Hematopoietic multipotent progenitor cell (in vitro differentiated cells): Measurements from ENCODE around the gene CCDC201. TPM values are rescaled to one million over a fixed set of nuclear protein-coding genes. Genes with fewer than 3 reads are reported as not detected.
"Not testable (repeated sequence)": the region's sequence is repeated elsewhere in the genome, so short reads cannot be mapped to it uniquely, and the experiment has no call there.

Experiments used
- DNase-seq, 3 donors: peaks; one replicate each; pipeline ENCODE4 v3.0.0-alpha.2; 2011 to 2015; ENCODE audit warnings: low read depth in 2 of 3, low spot score in 2 of 3
- small RNA-seq: library from RNA; depleted of rRNA; stranded (forward); fragments of <200 nt; gene quantifications from one replicate; pipeline ENCODE3, GENCODE V24; 2012
- total RNA-seq: library from RNA; depleted of rRNA; stranded (reverse); fragments of >200 nt; gene quantifications from one replicate; pipeline ENCODE4 v1.2.3, GENCODE V29; 2012

Gene CCDC201
- total RNA-seq, 1 donor: not detected

DNA sequence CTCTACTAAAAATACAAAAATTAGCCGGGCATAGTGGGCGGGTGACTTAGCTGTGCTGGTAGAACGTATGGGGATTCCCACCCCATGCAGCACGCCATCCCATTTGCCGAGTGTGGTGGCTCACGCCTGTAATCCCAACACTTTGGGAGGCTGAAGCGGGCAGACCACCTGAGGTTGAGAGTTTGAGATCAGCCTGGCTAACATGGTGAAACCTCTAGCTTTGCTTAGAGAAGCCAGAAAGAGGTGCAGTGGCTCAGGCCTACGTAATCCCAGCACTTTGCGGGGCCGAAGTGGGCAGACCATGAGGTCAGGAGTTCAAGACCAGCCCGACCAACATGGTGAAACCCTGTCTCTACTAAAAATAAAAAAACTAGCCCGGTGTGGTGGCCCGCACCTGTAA is 45.2 kb downstream of the CCDC201 start:
- DNase-seq: not testable (repeated sequence)

DNA sequence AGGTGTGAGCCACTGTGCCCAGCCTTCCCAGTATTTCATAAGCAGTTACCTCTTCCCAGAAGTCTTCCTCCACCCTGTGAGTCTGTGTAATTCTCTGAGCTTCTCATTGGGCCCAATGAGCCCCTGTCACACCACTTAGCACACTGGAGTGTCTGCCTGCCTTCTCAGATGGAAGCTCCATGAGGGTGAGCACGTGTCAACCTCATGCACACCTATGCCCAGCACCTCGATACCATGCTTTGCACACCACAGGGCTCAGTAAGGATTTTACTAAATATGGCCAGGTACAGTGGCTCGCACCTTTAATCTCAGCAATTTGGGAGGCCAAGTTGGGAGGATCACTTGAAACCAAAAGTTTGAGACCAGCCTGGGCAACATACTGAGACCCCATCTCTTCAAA is 46.3 kb downstream of the CCDC201 start:
- not testable (repeated sequence) for DNase-seq

DNA sequence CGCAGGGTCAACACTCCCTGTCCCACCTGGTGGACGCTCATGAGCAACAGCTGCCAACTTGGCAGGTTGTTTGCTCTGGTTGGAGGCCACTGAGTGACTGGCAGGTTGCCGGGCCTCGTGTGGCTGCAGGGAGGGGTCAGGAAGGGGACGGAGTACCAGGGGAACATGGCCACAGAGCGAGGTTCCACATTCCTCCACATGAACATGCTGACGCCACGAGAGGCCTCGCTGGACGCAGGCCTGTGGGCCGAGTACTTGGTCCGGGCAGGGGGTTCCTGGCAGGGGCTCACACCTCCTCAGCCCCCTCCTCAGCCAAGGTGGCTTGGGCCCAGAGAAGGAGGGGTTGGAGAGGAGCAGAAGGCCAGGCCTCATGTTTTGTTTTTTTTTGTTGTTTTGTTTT is 54.1 kb downstream of the CCDC201 start:
- DNase-seq: not testable (repeated sequence)

DNA sequence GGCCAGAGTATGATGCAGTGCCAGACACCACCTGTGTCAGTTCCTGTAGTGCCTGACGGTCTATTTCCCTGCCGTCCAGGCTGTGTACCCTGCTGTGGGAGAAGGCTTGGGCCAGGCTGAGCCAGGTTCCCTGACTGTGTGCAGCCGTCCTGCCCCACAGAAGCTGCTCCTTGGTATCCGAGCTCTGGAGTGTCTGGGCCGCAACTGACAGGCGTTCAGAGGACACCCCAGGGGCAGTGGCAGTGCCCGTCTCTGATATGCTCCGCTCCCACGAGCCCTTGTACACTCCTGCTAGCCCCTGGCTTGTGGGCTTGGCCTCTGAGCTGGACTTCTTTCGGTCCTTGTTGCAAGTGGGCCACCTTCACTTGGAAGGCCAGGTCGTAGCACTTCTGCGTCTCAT is 55.0 kb downstream of the CCDC201 start:
- DNase-seq: not testable (repeated sequence)

DNA sequence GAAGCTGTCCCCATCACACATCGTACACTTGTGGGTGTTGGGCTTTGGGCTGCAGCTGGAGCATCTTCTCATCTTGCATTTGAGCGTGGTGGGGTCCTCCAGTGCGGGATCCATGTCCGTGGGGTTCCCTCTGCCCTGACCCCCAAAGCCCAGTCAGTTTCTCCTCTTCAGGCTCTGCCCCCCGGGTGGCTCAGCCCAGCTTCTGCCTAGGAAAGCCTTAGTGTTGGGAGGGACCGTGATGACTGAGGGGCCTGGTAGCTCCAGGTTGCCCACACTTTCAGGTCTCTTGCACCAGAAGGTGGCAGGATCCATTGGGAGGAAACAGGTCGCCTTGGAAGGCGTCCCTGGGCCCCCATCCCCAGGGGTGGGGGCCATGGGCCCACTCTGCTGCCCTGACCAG is 55.9 kb downstream of the CCDC201 start:
- DNase-seq: not testable (repeated sequence)

DNA sequence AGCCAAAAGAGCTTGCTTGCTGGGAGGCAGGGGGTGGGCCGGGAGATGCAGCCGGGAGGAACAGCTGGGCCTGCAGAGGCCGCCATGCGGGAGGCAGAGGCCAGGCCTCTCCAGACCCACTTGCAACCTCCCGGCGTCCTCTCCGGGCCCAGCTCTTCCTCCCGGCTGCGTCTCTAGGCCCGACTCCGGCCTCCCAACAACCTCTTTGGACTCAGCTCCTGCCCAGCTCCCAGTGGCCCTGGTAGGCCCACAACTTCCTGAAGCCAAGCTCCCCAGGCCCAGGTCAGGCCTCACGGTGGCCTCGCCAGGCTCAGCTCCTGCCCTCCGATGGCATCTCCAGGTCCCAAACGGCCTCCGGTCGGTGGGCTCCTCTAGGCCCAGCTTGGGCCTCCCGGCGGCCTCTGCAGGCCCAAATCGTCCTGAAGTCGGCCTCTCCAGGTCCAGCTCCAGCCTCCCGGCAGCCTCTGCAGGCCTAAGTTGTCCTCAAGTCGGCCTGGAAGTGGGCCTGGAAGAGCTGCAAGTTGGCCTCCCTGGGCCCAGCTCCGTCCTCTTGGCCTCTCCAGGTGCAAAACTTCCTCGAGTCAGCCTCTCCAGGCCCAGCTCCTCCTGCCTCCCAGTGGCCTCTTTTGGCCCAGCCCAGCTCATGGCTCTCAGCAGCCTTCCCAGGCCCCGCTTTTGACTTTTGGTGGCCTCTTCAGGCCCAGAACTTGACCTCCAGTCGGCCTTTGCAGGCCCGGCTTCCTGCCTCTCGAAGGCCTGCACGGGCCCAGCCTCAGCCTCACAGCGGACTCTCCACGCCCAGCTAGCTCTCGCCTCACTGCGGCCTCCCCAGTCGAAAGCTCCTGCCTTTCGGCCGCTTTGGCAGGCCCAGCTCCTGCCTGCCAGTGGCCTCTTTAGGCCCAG is 58.4 kb downstream of the CCDC201 start:
- not testable (repeated sequence) for DNase-seq

DNA sequence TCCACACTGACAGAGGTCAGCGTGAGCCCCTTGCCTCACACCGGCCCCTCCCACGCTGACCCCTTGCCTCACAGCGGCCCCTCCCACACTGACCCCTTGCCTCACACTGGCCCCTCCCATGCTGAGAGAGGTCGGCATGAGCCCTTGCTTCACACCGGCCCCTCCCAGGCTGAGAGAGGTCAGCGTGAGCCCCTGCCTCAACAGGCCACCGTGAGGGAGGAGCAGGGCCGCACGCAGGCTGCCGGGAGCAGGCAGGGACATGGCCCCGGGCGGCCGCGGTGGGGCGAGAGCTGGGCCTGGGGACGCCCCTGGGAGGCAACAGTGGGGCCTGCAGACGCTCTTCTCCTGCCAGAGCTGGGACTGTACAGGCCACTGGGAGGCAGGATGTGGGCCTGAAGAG is 59.1 kb downstream of the CCDC201 start:
- not testable (repeated sequence) for DNase-seq

DNA sequence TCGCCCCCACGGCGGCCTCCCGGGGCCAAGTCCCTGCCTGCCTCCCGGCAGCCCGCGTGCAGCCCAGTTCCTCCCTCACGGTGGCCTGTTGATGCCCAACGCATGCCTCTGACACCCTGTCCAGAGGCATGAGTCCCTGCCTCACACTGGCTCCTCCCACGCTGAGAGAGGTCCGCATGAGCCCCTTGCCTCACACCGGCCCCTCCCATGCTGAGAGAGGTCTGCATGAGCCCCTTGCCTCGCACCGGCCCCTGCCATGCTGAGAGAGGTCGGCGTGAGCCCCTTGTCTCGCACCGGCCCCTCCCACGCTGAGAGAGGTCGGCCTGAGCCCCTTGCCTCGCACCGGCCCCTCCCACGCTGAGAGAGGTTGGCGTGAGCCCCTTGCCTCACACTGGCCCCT is 59.9 kb downstream of the CCDC201 start:
- no peak for DNase-seq

DNA sequence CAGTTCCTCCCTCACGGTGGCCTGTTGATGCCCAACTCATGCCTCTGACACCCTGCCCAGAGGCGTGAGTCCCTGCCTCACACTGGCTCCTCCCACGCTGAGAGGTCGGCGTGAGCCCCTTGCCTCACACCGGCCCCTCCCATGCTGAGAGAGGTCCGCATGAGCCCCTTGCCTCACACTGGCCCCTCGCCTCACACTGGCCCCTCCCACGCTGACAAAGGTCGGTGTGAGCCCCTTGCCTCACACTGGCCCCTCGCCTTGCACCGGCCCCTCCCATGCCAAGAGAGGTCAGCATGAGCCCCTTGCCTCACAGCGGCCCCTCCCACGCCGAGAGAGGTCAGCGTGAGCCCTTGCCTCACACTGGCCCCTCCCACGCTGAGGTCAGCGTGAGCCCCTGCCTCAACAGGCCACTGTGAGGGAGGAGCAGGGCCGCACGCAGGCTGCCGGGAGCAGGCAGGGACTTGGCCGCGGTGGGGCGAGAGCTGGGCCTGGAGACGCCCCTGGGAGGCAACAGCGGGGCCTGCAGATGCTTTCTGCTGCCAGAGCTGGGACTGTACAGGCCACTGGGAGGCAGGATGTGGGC is 61.1 kb downstream of the CCDC201 start:
- DNase-seq: not testable (repeated sequence)

DNA sequence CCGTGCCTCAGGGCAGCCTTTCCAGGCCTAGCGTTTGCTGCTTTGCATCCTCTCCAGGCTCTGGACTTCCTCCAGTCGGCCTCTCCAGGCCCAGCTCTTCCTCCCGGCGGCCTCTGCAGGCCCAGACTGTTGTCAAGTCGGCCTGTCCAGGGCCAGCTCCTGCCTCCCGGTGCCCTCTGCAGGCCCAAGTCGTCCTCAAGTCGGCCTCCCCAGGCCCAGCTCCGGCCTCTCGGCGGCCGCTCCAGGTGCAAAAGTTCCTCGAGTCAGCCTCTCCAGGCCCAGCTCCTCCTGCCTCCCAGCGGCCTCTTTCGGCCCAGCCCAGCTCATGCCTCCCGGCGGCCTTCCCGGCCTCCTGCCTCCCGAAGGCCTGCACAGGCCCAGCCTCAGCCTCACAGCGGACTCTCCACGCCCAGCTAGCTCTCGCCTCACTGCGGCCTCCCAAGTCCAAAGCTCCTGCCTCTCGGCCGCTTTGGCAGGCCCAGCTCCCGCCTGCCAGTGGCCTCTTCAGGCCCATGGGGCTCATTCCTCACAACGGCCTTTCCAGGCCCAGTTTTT is 62.4 kb downstream of the CCDC201 start:
- not testable (repeated sequence) for DNase-seq

Small RNA genes within 50 kb of the gene (small RNA-seq; reads per million reads assigned to genes)
- gene RNU6-326P: not detected

Other genes with a start within 250 kb of the CCDC201 start
- under 0.01 TPM for gene IGFBP1, start 15.4 kb upstream of the CCDC201 start, total RNA-seq
- 0.27 TPM for gene IGFBP3, start 48.2 kb upstream of the CCDC201 start, total RNA-seq